Skin epidermis (tissue), 12 donors: ENCODE measurements around the gene BCAN.

Experiments used
- H3K27ac ChIP-seq, 21 experiments: fragments of 200-600 bp; sonication (generic) in 11 of 21; one replicate each; pipeline ENCODE4 v1.5.0; 2020; ENCODE audit warnings: mild to moderate bottlenecking in 3 of 21, inconsistent platforms in 2 of 21, moderate library complexity in 2 of 21
- H3K4me3 ChIP-seq, 7 experiments: fragments of 200-600 bp; sonication (generic) in 2 of 7; one replicate each; pipeline ENCODE4 v1.5.0; 2020; ENCODE audit warnings: inconsistent platforms in 2 of 7, mild to moderate bottlenecking in 2 of 7, moderate library complexity in 1 of 7

The BCAN gene

GRCh38 chr1:156656806-156657740 lies 15.2 kb downstream of the BCAN start:
- Histone ChIP-seq H3K27ac (no peak overlapping the region), H3K4me3 (peak overlapping the region in 4 of 7 experiments; percentile 3 to 24 (median 6))

GRCh38 chr1:156657741-156658319 lies 15.9 kb downstream of the BCAN start:
- Histone ChIP-seq H3K4me3 (peak overlapping the region in 1 of 7 experiments; percentile 4), H3K27ac (no peak overlapping the region)

- Histone ChIP-seq H3K27ac (no peak overlapping the region), H3K4me3 (no peak overlapping the region)
These were observed 16.6 kb downstream of the BCAN start for GRCh38 chr1:156658496-156658895.

- no peak overlapping the region for H3K4me3 ChIP-seq
- H3K27ac ChIP-seq, result peak overlapping the region in 1 of 21 experiments; percentile 7
These were observed 17.1 kb downstream of the BCAN start for GRCh38 chr1:156658945-156659574.

- H3K4me3 ChIP-seq, result no peak overlapping the region
- peak overlapping the region in 5 of 21 experiments; percentile 6 to 29 (median 9) for H3K27ac ChIP-seq
These were observed 17.7 kb downstream of the BCAN start for GRCh38 chr1:156659661-156659987.

GRCh38 chr1:156659988-156660751 lies 18.3 kb downstream of the BCAN start:
- Histone ChIP-seq H3K4me3 (no peak overlapping the region), H3K27ac (peak overlapping the region in 20 of 21 experiments; percentile 1 to 80 (median 58))

- Histone ChIP-seq H3K4me3 (no peak overlapping the region), H3K27ac (peak overlapping the region in 19 of 21 experiments; percentile 1 to 80 (median 62))
These were observed 18.8 kb downstream of the BCAN start for GRCh38 chr1:156660752-156661112.

- H3K4me3 ChIP-seq, result no peak overlapping the region
- peak overlapping the region in 20 of 21 experiments; percentile 24 to 80 (median 66) for H3K27ac ChIP-seq
These were observed 20.3 kb downstream of the BCAN start for GRCh38 chr1:156662005-156662799.

- H3K4me3 ChIP-seq, result no peak overlapping the region
- peak overlapping the region in 13 of 21 experiments; percentile 22 to 80 (median 67) for H3K27ac ChIP-seq
These were observed 20.8 kb downstream of the BCAN start for GRCh38 chr1:156662800-156663055.

- peak overlapping the region in 6 of 21 experiments; percentile 5 to 80 (median 68) for H3K27ac ChIP-seq
- no peak overlapping the region for H3K4me3 ChIP-seq
These were observed 21.3 kb downstream of the BCAN start for GRCh38 chr1:156663178-156663577.

- H3K4me3 ChIP-seq, result no peak overlapping the region
- peak overlapping the region in 8 of 21 experiments; percentile 5 to 66 (median 30) for H3K27ac ChIP-seq
These were observed 22.3 kb downstream of the BCAN start for GRCh38 chr1:156664046-156664766.

GRCh38 chr1:156664767-156665411 lies 23.0 kb downstream of the BCAN start:
- H3K4me3 ChIP-seq, result no peak overlapping the region

GRCh38 chr1:156665539-156665938 lies 23.6 kb downstream of the BCAN start:
- Histone ChIP-seq H3K4me3 (no peak overlapping the region), H3K27ac (peak overlapping the region in 3 of 21 experiments; percentile 5 to 24 (median 23))

More at GRCh38 chr1:156664767-156665411, 23.0 kb downstream of the BCAN start:
- H3K27ac ChIP-seq, result peak overlapping the region in 8 of 21 experiments; percentile 5 to 66 (median 26)

- H3K27ac ChIP-seq, result peak overlapping the region in 12 of 21 experiments; percentile 16 to 70 (median 49)
These were observed 25.1 kb downstream of the BCAN start for GRCh38 chr1:156666862-156667609.

GRCh38 chr1:156667610-156667967 lies 25.7 kb downstream of the BCAN start:
- H3K27ac ChIP-seq, result peak overlapping the region in 14 of 21 experiments; percentile 16 to 71 (median 49)
- no peak overlapping the region for H3K4me3 ChIP-seq

More at GRCh38 chr1:156666862-156667609, 25.1 kb downstream of the BCAN start:
- no peak overlapping the region for H3K4me3 ChIP-seq

- H3K4me3 ChIP-seq, result no peak overlapping the region
- peak overlapping the region in 14 of 21 experiments; percentile 16 to 71 (median 48) for H3K27ac ChIP-seq
These were observed 26.2 kb downstream of the BCAN start for GRCh38 chr1:156667968-156668709.
